H1 (cell line): ENCODE results near the gene NUDT3.

Experiments
- ATF3 ChIP-seq: IDR thresholded peaks from 2 replicates; pipeline ENCODE4 v1.6.1; 2011; ENCODE audit warnings: low read depth, mild to moderate bottlenecking, low read length; ENCODE audit not compliant: insufficient read depth
- CEBPB ChIP-seq: IDR thresholded peaks from 2 replicates; pipeline ENCODE4 v1.6.1; 2012; ENCODE audit warnings: low read depth, low read length
- CHD2 ChIP-seq: IDR thresholded peaks from 2 replicates; pipeline ENCODE4 v1.6.1; 2012; ENCODE audit warnings: low read length, improper control_type of control experiment
- EZH2 ChIP-seq: fragments of 200-600 bp; sonication (generic); IDR thresholded peaks from 2 replicates; pipeline ENCODE4 v1.7.1; 2012; ENCODE audit warnings: low read depth, mild to moderate bottlenecking, moderate library complexity, low read length, inconsistent platforms; ENCODE audit not compliant: severe bottlenecking
- HDAC6 ChIP-seq: IDR thresholded peaks from one replicate; pipeline ENCODE4 v1.7.1; 2012; ENCODE audit warnings: low read depth, mild to moderate bottlenecking, inconsistent platforms, low read length, moderate library complexity
- KDM5A ChIP-seq: fragments of 200-600 bp; IDR thresholded peaks from 2 replicates; pipeline ENCODE4 v1.7.1; 2012; ENCODE audit warnings: mild to moderate bottlenecking, low read length, inconsistent platforms, mixed read lengths
- POLR2A ChIP-seq, 2 experiments: IDR thresholded peaks; 1 replicate in 1 of 2; 2 replicates in 1 of 2; pipeline ENCODE4 v1.6.1; 2011; ENCODE audit warnings: low read depth in 2 of 2, low read length in 2 of 2, mild to moderate bottlenecking in 2 of 2; ENCODE audit errors: control extremely low read depth in 1 of 2
- RAD21 ChIP-seq, 2 experiments: IDR thresholded peaks in 1 of 2; conservative IDR thresholded peaks in 1 of 2; 2 replicates each; pipeline ENCODE4 v1.6.1; 2011; ENCODE audit warnings: low read depth in 2 of 2, low read length in 2 of 2, improper control_type of control experiment in 1 of 2, inconsistent platforms in 1 of 2, mild to moderate bottlenecking in 1 of 2, moderate library complexity in 1 of 2
- RFX5 ChIP-seq: IDR thresholded peaks from 2 replicates; pipeline ENCODE4 v1.6.1; 2011; ENCODE audit warnings: low read depth, low read length, improper control_type of control experiment, borderline replicate concordance
- SIN3A ChIP-seq, 2 experiments: IDR thresholded peaks in 1 of 2; conservative IDR thresholded peaks in 1 of 2; 2 replicates each; pipeline ENCODE4 v1.6.1; 2011 to 2012; ENCODE audit warnings: low read length in 2 of 2, improper control_type of control experiment in 1 of 2, low read depth in 1 of 2, mild to moderate bottlenecking in 1 of 2
- SP1 ChIP-seq: IDR thresholded peaks from 2 replicates; pipeline ENCODE4 v1.6.1; 2011; ENCODE audit warnings: low read depth, low read length
- SUZ12 ChIP-seq: fragments of 200-600 bp; sonication (generic); IDR thresholded peaks from 2 replicates; pipeline ENCODE4 v1.6.1; 2012; ENCODE audit warnings: mild to moderate bottlenecking, inconsistent platforms, low read length, moderate library complexity, mixed read lengths
- TF ChIP-seq, protein P1 (sequence below), 3 experiments: IDR thresholded peaks; 1 replicate in 2 of 3; 2 replicates in 1 of 3; pipeline versions ENCODE4 v1.5.1 to v1.6.1; 2011; ENCODE audit warnings: low read length in 3 of 3, mild to moderate bottlenecking in 3 of 3, inconsistent platforms in 2 of 3, low read depth in 1 of 3, moderate library complexity in 1 of 3; ENCODE audit not compliant: insufficient read depth in 1 of 3; ENCODE audit errors: control extremely low read depth in 1 of 3
- TF ChIP-seq, protein P2 (sequence below): IDR thresholded peaks from 2 replicates; pipeline ENCODE4 v1.6.1; 2012; ENCODE audit warnings: low read length, inconsistent platforms

GRCh38 chr6:34373511-34373910, 19.0 kb downstream of the NUDT3 start:
- TF ChIP-seq SIN3A (conservative IDR thresholded peaks at IDR 0.05 in 1 of 2, IDR thresholded peaks at IDR 0.05 in 1 of 2; ENCODE audit: low read depth in 1 of 2, low read length in 2 of 2) (no peak), SUZ12 (no peak), CHD2 (no peak), POLR2A (IDR thresholded peaks at IDR 0.05; ENCODE audit: control extremely low read depth in 1 of 2, low read depth in 2 of 2, low read length in 2 of 2) (no peak), KDM5A (no peak), CEBPB (no peak), HDAC6 (no peak), EZH2 (no peak), RAD21 (IDR thresholded peaks at IDR 0.05 in 1 of 2, conservative IDR thresholded peaks at IDR 0.05 in 1 of 2; ENCODE audit: low read depth in 2 of 2, low read length in 2 of 2) (no peak), RFX5 (no peak), ATF3 (no peak), SP1 (no peak)
- TF ChIP-seq, protein P1, sequence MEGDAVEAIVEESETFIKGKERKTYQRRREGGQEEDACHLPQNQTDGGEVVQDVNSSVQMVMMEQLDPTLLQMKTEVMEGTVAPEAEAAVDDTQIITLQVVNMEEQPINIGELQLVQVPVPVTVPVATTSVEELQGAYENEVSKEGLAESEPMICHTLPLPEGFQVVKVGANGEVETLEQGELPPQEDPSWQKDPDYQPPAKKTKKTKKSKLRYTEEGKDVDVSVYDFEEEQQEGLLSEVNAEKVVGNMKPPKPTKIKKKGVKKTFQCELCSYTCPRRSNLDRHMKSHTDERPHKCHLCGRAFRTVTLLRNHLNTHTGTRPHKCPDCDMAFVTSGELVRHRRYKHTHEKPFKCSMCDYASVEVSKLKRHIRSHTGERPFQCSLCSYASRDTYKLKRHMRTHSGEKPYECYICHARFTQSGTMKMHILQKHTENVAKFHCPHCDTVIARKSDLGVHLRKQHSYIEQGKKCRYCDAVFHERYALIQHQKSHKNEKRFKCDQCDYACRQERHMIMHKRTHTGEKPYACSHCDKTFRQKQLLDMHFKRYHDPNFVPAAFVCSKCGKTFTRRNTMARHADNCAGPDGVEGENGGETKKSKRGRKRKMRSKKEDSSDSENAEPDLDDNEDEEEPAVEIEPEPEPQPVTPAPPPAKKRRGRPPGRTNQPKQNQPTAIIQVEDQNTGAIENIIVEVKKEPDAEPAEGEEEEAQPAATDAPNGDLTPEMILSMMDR (IDR thresholded peaks at IDR 0.05; ENCODE audit: control extremely low read depth in 1 of 3, insufficient read depth in 1 of 3, low read depth in 1 of 3, low read length in 3 of 3), result no peak
- TF ChIP-seq, protein P2, sequence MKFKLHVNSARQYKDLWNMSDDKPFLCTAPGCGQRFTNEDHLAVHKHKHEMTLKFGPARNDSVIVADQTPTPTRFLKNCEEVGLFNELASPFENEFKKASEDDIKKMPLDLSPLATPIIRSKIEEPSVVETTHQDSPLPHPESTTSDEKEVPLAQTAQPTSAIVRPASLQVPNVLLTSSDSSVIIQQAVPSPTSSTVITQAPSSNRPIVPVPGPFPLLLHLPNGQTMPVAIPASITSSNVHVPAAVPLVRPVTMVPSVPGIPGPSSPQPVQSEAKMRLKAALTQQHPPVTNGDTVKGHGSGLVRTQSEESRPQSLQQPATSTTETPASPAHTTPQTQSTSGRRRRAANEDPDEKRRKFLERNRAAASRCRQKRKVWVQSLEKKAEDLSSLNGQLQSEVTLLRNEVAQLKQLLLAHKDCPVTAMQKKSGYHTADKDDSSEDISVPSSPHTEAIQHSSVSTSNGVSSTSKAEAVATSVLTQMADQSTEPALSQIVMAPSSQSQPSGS, result no peak
